Stimulated activated CD4-positive, alpha-beta T cell treated with anti-CD3 and anti-CD28 coated beads, TNF-alpha, amount 100 ng/mL, for 4 hours (primary cell): ENCODE measurements around the gene VIT.
"Not testable (repeated sequence)": the region's sequence is repeated elsewhere in the genome, so short reads cannot be mapped to it uniquely, and the experiment has no call there.

Source experiments
- DNase-seq, 3 experiments: peaks; one replicate each; pipeline ENCODE4 v3.0.0-alpha.2; 2020; ENCODE audit warnings: low read depth in 3 of 3

Gene VIT

GRCh38 chr2:36677996-36678605 is 18.4 kb upstream of the VIT start:
- no peak for DNase-seq

GRCh38 chr2:36678856-36679255 is 17.7 kb upstream of the VIT start:
- DNase-seq: no peak

DNA sequence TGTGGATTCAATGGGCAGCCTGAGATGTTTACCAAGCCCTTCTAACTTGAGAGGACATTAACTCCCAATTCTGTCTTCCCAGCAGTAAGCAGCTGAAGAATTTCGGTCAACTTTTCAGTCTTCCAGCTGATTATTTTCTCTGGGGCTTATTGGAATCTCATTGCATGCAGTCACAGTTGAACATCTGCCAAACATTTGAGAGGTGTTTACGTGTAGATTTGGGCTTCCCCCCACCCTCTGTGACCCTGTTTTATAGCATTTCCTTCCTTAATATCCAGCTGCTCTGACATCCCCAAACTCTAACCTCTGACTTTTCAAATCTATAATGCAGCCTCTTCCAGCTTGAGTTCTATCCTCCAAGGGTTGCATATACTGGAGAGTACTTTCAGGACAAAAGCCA is 16.5 kb upstream of the VIT start:
- no peak for DNase-seq

- DNase-seq: no peak
Observed at GRCh38 chr2:36682562-36682961, 13.9 kb upstream of the VIT start.

DNA sequence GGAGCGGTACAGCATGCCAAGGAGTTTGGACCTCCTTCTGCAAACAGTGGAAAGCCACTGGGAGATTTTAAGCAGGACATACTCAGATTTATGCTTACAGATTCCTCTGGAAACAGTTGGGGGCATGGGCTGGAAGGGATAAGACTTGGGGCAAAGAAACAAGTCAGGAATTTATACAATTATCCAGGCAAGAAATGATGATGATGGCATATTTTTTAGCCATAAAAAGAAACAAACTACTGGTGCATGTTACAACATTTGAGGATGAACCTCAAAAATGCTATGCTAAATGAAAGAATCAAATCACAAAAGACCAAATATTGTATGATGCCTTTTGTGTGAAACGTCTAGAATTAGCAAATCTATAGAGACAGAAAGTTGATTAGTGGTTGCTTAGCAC is 13.5 kb upstream of the VIT start:
- DNase-seq: no peak

DNA sequence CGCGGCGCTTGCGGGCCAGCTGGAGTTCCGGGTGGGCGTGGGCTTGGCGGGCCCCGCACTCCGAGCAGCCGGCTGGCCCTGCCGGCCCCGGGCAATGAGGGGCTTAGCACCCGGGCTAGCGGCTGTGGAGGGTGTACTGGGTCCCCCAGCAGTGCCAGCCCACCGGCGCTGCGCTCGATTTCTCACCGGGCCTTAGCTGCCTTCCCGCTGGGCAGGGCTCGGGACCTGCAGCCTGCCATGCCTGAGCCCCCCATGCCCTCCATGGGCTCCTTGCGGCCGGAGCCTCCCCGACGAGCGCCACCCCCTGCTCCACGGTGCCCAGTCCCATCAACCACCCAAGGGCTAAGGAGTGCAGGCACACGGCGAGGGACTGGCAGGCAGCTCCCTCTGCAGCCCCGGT is 8.2 kb upstream of the VIT start:
- DNase-seq: not testable (repeated sequence)

DNA sequence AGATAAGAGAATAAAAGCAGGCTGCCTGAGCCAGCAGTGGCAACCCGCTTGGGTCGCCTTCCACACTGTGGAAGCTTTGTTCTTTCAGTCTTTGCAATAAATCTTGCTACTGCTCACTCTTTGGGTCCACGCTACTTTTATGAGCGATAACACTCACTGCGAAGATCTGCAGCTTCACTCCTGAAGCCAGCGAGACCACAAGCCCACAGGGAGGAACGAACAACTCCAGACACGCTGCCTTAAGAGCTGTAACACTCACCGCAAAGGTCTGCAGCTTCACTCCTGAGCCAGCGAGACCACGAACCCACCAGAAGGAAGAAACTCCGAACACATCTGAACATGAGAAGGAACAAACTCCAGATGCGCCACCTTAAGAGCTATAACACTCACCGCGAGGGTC is 7.5 kb upstream of the VIT start:
- DNase-seq: not testable (repeated sequence)

DNA sequence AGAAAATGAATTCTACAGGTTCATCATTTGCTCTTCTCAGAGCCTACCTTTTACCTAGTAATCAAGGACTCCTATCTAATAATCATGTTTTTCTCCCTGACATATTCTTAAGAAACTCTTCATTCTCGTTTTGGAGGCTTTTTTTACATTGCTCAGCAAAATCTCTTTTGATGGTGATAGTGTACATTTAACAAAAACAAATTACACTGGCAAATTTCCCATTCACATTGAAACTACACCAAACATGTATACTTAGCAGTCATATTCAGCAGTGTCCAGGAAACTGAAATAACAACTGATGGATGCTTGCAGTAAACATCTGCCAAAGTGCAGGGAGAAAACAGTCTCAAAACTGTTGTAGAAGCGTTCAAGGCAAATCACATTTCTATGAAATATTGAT is 4.4 kb upstream of the VIT start:
- no peak for DNase-seq

- DNase-seq: no peak
Observed at GRCh38 chr2:36693825-36694224, 2.7 kb upstream of the VIT start.

DNA sequence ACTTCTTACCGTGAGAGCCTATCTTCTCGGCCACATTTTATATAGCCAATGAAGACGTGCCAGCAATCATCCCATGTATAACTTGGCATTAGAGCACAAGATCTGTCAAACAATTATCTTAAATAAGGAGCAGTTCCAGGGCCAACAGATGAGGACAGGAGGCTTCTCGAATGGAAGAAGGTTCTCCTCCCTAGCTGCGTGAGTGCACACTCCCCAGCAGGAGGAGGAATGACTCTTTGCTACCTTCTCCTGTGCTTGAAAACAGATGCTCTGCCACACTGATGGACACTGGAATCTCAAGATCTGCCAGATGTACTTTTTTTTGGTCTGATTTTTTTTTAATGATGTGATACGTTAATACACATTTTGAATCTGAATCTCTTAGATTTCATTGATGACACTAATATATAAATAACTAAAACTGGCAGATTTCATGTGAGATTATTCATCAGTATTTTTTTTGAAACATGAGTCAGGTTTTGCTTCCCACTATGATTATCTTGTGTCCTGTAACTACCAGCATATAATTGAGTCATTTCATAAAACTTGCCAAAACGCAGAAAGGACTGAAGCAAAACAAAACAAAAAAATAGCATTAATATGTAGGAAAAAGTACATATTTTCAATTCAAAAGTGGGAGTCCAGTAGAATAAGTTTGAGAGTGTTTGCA is 626 bp upstream of the VIT start:
- DNase-seq: no peak

DNA sequence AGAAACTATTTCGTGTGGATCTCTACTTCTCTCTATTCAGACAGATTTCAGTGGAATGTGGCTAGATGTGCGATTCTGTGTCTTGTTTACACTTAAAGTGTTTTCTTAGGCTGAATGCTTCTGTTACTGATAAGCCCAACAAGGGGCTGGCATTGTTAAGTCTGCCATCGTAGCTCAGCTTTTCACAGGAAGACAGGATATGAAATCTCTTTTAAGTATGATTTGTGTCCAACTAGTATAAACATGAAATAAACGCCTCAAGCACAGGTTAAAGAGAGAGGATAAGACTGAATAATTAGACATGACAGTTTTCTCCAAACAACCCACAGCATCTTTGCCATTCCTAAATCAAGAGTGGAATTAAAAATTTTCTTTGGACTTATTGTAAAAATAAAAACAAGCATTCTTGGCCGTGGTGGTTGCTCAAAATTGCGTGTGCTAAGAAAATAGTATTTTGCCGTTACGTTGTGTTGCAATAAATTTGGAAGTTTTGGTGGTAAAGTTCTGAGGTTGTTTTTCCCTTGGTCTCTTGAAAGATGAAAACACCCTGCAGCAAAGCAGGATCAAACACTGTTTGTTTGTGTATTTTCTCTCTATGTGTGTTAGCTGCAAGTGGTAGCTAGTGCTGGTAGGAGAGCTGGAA is 1.0 kb downstream of the VIT start:
- DNase-seq: no peak

GRCh38 chr2:36698993-36699392 is 2.5 kb downstream of the VIT start:
- no peak for DNase-seq

GRCh38 chr2:36700311-36700710 is 3.8 kb downstream of the VIT start:
- no peak for DNase-seq

DNA sequence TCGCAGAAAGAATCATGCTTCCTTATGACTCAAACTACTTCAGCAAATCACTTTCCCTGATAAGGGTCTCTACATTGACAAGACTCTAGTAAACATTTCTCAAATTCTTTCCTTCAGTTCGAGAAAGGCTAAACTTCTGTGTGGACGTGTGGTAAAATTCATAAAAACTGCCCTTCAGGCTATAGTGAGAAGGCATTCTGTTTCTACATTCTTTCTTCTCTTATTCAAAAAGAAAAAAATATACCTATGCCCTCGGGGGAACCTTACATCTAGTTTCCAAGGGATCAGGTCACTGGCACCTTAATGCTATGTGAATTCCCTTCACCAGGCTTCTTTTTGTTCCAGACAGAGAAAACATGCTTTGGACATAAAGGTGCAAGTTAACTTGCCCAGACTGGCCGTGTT is 4.9 kb downstream of the VIT start:
- no peak for DNase-seq

DNA sequence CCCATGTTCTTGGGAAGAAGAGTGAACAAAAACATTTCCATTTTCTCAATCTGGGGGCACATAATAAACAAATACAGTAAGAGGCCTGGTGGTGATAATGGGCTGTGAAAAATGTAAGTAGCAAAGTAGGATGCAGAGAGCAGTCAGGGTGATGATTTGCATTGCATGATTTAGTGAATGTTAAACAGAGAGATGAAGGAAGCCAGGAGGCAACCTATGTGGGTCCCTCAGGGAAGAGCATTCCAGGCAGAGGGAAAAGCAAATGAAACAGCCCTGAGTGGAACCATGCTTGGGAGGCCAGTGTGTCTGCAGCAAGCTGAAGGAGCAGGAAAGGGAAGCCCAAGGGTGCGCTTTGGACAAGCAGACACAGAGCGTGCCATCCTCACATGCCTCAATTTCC is 5.4 kb downstream of the VIT start:
- no peak for DNase-seq

DNA sequence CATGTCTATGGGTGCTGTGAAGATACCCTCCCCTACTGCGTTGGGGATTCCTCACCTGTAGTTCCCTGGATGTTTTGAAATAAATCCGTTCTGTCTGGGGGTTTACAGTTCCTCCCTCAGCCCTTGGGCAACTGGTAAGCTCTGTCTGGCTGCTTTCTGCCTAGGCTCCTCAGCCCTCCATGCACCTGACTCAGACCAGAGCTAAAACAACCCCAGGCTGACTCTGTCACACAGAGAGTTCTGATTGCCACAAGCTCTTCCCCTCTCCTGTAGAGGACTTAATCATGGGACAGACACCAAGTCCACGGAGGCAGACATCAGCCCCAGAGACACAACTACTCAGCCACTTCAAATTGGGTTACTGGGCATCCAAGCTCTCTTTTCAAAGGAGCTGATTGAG is 6.3 kb downstream of the VIT start:
- DNase-seq: no peak

DNA sequence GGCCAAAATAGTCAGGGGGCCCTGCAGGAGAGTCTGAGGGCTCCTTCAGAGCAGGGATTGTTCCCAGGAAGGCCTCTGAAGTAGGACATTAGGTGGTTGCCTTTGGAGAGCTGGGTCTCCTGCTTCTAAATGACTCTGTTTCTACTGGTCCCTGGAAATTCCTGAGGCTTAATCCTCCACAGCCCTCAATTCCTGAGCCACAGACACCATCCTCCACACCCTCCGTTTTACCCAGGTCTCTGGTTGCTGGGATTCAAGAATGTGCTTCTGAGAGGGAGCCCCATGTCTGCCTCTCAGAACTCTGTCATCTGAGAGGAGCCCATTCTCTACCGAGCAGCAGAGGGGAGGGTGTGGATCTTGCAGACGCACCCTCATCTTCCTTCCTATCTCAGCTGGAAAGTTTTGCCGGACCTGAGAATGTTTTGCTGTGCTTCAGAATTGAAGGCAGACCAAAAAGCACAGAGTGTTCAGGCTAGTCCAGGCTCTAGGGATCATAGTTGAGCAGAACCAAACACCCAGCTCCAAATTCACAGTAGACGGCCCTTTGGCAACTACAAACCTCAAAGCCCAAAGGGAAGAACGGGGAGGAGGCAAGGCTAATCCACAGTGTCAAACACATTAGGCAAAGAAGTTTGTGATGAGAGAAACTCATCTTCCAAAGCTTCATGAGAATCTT is 8.1 kb downstream of the VIT start:
- DNase-seq: no peak

GRCh38 chr2:36705326-36706020 is 9.0 kb downstream of the VIT start:
- DNase-seq: no peak

- no peak for DNase-seq
Observed at GRCh38 chr2:36706021-36706876, 9.7 kb downstream of the VIT start.

DNA sequence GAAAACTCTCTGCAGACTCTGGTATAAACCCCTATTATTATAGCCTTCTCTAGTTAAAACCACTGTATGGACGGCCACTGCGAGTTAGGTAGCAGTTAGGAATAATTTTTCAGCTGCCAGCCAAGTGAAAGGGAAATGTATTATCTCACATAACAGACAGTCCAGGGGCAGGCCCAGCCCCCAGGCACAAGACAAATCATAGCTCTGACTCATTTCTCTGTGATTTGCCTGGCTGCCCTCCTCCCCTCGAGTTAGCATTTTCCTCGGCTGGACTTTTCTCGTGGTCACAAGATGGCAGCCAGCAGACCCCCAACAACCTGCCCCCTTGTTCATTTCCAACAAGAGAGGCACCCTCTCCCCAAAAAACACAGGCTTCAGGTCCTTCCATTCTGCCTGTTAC is 10.5 kb downstream of the VIT start:
- no peak for DNase-seq

GRCh38 chr2:36708041-36708741 is 11.7 kb downstream of the VIT start:
- DNase-seq: no peak
